Measurements from ENCODE around the gene NRN1. TPM values are rescaled to one million over a fixed set of nuclear protein-coding genes. Genes with fewer than 3 reads are reported as not detected.

The NRN1 gene
- total RNA-seq, 2 donors from 2014 or later = 1.1 TPM

DNA sequence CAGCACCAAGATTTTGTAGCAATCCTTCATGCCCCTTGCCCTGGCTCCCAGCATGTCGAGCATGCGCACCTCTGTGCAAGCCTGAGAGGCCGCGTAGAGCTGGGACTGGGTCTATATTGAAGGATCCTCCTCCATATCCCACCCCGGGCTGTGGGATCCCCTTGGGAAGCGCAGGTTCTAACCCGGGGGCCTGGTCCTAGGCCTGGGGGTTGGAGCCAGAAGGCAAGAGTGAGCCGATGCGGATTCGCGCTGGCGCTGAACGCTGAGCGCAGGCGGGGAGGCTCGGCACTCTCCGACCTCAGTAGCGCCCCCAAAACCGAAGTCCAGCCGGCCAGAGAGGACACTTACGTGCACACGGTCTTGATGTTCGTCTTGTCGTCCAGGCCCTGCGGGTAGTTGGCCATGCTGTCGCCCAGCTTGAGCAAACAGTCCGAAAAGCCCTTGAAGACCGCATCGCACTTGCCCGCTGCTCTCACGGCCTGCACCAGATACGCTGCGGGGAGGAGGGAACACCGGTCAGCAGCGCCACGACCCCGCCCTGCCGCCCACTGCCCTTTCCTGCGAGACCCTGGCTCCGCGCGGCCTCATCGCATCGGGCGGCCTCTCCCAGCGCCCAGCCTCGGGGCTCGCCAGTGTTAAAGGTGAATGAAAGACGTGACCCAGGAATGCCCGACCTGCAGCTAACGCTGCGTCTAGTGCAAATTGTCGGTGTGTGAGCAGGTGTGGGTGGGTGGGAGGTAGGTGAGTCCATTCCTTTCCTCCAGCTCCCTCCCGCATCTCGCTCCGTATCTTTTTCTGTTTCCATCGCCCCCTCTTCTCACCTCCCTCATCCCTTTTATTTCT is 4.5 kb downstream of the NRN1 start:
- intact Hi-C loops (cut with DNase I) = no loop called here
- DNase-seq (ENCODE audit: low spot score) = no peak
- peaks cover 4% of the 10 kb centered on the region for H3K4me1 ChIP-seq (replicated peaks)
- TF ChIP-seq, protein P1, sequence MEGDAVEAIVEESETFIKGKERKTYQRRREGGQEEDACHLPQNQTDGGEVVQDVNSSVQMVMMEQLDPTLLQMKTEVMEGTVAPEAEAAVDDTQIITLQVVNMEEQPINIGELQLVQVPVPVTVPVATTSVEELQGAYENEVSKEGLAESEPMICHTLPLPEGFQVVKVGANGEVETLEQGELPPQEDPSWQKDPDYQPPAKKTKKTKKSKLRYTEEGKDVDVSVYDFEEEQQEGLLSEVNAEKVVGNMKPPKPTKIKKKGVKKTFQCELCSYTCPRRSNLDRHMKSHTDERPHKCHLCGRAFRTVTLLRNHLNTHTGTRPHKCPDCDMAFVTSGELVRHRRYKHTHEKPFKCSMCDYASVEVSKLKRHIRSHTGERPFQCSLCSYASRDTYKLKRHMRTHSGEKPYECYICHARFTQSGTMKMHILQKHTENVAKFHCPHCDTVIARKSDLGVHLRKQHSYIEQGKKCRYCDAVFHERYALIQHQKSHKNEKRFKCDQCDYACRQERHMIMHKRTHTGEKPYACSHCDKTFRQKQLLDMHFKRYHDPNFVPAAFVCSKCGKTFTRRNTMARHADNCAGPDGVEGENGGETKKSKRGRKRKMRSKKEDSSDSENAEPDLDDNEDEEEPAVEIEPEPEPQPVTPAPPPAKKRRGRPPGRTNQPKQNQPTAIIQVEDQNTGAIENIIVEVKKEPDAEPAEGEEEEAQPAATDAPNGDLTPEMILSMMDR (IDR thresholded peaks at IDR 0.05) = no peak
- TF ChIP-seq POLR2A (IDR thresholded peaks at IDR 0.05) (no peak), POLR2AphosphoS5 (IDR thresholded peaks at IDR 0.05) (no peak)
- no peaks in the 10 kb centered on the region for H3K9me3 ChIP-seq
- no peak overlapping the region for H3K27ac ChIP-seq
- H3K36me3 ChIP-seq = no peaks in the 10 kb centered on the region
- peaks cover 67% of the 10 kb centered on the region for H3K27me3 ChIP-seq (replicated peaks; ENCODE audit: insufficient read depth)
- 15% methylated on average over 54 of the region's 57 CpGs for WGBS
- H3K4me3 ChIP-seq = no peak overlapping the region

DNA sequence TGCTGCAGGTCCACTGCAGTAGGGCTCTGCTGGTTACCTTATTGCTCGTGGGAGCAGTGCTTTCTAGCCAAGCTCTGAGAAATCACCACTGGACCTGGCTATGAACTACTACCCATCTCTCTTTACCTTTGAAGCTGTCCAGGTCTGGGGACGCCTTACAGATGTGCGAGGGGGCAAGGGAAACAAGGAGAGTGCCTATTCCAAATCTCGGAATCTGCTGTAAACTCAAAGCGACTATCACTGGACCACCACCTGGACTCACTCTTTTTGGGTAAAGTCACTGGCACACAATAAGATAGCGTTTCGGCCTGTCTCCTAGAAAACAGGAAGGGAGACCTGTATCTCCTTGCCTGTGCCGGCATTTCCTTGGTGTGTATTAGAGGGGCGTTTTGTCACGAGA is 5.3 kb downstream of the NRN1 start:
- WGBS = 45% methylated on average over 10 of the region's 10 CpGs
- H3K36me3 ChIP-seq = no peaks in the 10 kb centered on the region
- no peaks in the 10 kb centered on the region for H3K9me3 ChIP-seq
- intact Hi-C loops (cut with DNase I) = no loop called here
- H3K4me3 ChIP-seq = no peak overlapping the region
- TF ChIP-seq POLR2AphosphoS5 (IDR thresholded peaks at IDR 0.05) (no peak), POLR2A (IDR thresholded peaks at IDR 0.05) (no peak)
- TF ChIP-seq, protein P1 (IDR thresholded peaks at IDR 0.05) = no peak
- DNase-seq (ENCODE audit: low spot score) = no peak
- H3K27me3 ChIP-seq (replicated peaks; ENCODE audit: insufficient read depth) = peaks cover 65% of the 10 kb centered on the region
- no peak overlapping the region for H3K27ac ChIP-seq
- H3K4me1 ChIP-seq (replicated peaks) = peaks cover 4% of the 10 kb centered on the region

DNA sequence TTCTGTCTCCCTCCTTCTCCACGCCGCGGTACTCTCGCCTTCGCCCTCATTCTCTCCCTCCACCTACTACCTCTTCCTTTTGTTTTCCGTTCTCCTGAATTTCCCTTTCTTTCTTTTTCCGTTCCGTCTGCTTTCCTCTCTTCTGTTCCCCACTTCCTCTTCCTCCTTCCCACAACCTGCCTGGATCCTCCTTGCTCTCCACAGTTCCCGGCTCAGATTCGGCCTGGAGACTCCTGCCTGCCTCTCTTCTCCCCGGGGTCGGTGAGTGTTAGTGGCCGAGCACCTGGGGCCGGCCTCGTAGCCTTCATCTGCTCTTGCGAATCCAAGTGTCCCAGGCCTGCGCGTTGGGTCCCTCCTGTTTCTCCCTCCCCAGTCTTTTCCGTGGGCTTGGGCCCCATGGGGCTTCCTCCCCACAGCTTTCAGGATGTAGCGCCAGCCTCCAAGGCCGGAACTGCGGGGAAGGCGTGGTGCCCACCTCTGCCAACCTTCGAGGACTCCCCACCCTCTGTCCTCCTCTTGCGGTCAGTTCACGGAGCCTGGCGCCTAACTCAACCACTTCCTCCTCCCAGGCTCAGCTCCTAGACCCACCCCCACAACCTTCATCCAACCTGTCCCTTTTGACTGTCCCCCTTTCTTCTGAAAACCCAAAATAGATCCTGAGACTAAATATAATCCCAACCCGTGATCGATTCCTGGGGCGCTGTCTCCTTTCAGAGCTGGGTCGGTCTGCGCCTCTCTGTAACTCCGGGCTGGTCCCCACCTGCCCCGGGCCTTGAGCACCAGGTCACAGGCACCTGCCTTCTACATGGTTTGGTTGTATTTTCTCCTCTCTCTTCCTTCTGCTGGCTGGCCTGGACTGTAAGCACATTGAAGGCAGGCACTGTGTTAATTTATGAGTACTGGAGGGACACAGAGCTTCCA is 6.8 kb downstream of the NRN1 start:
- 33% methylated on average over 34 of the region's 34 CpGs for WGBS
- Histone ChIP-seq H3K36me3 (no peaks in the 10 kb centered on the region), H3K27me3 (replicated peaks; ENCODE audit: insufficient read depth) (peaks cover 69% of the 10 kb centered on the region), H3K4me1 (replicated peaks) (peaks cover 4% of the 10 kb centered on the region), H3K9me3 (no peaks in the 10 kb centered on the region), H3K27ac (no peak overlapping the region), H3K4me3 (no peak overlapping the region)
- intact Hi-C loops (cut with DNase I) = loop anchor here (10.0 kb wide), 1 partner anchor 855 kb away; no protein-coding TSS in a partner anchor
- TF ChIP-seq POLR2AphosphoS5 (IDR thresholded peaks at IDR 0.05) = no peak
- TF ChIP-seq, protein P1 (IDR thresholded peaks at IDR 0.05) = no peak
- no peak for TF ChIP-seq POLR2A (IDR thresholded peaks at IDR 0.05)
- DNase-seq (ENCODE audit: low spot score) = no peak

DNA sequence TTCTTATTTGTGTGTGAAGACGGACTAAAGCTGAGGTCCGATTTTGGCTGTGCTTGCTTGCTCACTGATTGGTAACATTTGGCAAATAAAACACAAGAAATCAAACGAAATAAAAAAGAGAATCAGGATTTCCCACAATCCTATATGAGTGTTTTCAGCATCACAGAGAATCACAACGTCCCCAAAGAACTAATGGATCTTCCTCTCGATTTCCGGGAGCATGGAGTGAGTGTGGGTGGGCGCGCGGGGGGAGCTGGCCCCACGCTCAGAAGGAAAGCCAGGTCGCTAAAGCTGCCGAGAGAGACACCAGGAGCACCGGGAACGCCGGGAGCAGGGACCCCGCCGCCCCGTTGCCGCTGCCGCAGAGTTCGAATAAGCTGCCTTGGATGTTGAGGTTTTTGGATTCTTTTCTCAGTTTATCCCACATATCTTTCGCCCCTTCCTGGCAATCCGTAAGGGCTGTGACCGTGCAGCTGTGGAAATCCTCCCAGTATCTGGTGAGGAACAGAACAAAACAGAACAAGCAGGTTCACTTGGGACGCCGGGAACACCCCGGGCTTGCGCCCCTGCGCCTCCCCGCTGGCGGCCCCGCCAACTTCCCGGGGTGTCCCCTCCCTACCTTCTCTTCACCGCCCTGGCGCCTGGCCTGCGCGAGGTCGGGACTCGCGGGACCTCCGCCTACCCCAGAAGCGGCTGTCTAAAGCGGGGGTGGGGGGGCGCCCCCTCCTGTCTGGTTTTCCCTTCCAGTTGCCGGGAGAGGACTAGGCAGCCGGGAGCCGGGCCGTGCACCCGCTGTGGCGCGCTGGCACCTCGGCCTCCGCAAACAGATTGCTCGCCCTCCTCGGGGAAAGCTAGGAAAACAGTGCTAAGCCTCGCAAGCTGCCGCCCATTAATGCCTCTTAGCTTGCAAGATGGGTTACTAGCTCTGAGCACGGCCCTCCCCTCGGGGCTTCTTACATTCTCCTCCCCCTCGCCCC is 7.7 kb downstream of the NRN1 start:
- intact Hi-C loops (cut with DNase I) = loop anchor here (10.0 kb wide), 1 partner anchor 854 kb away; no protein-coding TSS in a partner anchor

More for the DNA sequence above, 7.7 kb downstream of the NRN1 start:
- Histone ChIP-seq H3K4me1 (replicated peaks) (peaks cover 4% of the 10 kb centered on the region), H3K4me3 (no peak overlapping the region), H3K36me3 (no peaks in the 10 kb centered on the region), H3K9me3 (no peaks in the 10 kb centered on the region), H3K27me3 (replicated peaks; ENCODE audit: insufficient read depth) (peaks cover 78% of the 10 kb centered on the region), H3K27ac (no peak overlapping the region)
- whole genome bisulfite sequencing = 6% methylated on average over 60 of the region's 60 CpGs
- TF ChIP-seq, protein P1 (IDR thresholded peaks at IDR 0.05) = no peak
- TF ChIP-seq POLR2A (IDR thresholded peaks at IDR 0.05) (no peak), POLR2AphosphoS5 (IDR thresholded peaks at IDR 0.05) (no peak)
- DNase-seq (ENCODE audit: low spot score) = no peak

Data from prostate gland (tissue), 2 donors.